Activated CD4-positive, alpha-beta memory T cell treated with anti-CD3 and anti-CD28 coated beads for 36 hours (primary cell): ENCODE results near the gene PPARG. TPM values are rescaled to one million over a fixed set of nuclear protein-coding genes. Genes with fewer than 3 reads are reported as not detected.
"Not testable (repeated sequence)": the region's sequence is repeated elsewhere in the genome, so short reads cannot be mapped to it uniquely, and the experiment has no call there.

Source experiments
- CTCF ChIA-PET: fragments of 350-600 bp; sonication (Branson Sonifier 250); formaldehyde crosslinking; loops from one replicate; lab custom pipeline; 2021; ENCODE audit warnings: antibody characterized with exemption, inconsistent platforms; lab: Charles Lee
- POLR2A ChIA-PET: fragments of 350-600 bp; sonication (Branson Sonifier 250); formaldehyde crosslinking; loops from one replicate; lab custom pipeline; 2021; ENCODE audit warnings: antibody characterized with exemption; lab: Charles Lee
- DNase-seq: peaks from one replicate; pipeline ENCODE4 v3.0.0-alpha.2; 2020
- H3K27ac Mint-ChIP-seq: one replicate; pipeline ENCODE4 v1.8.0; 2021; ENCODE audit warnings: mixed read lengths
- H3K27me3 Mint-ChIP-seq: one replicate; pipeline ENCODE4 v1.8.0; 2021; ENCODE audit warnings: mixed read lengths
- H3K36me3 Mint-ChIP-seq: one replicate; pipeline ENCODE4 v1.8.0; 2021; ENCODE audit warnings: mixed read lengths
- H3K4me1 Mint-ChIP-seq: one replicate; pipeline ENCODE4 v1.8.0; 2021; ENCODE audit warnings: low read depth, mixed read lengths
- H3K4me3 Mint-ChIP-seq: one replicate; pipeline ENCODE4 v1.8.0; 2021; ENCODE audit warnings: mild to moderate bottlenecking, mixed read lengths
- H3K9me3 Mint-ChIP-seq: one replicate; pipeline ENCODE4 v1.8.0; 2021; ENCODE audit warnings: mixed read lengths
- intact Hi-C: fragments of 100-400 bp; cut with micrococcal nuclease; formaldehyde crosslinking; loops from one replicate; pipeline ENCODE4 v1.15.1; 2023
- total RNA-seq, 2 experiments: library from RNA; stranded (reverse); gene quantifications; one replicate each; pipeline ENCODE4 v1.2.3, GENCODE V29; 2021

The PPARG gene
- total RNA-seq, 2 experiments from 2014 or later, result 2.7 TPM

DNA sequence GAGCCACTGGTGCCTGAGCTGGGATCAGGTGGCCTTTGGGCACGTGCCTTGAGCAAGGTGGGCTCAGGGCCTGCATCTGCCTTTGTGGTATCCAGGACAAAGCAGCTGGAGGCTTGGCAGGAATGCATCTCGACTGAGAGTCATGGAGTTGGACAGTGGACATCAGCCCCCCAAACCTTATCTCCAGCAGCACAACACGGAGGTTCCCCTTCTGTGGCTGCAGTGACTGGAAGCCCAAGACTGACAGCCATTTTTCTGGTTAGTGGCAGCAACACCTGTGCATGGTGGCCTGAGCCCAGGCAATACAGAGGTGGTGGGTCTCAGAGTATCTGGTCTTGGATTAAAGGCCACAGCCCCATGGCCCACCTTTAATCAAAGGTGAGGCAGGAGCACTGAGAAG lies 167.6 kb downstream of the PPARG start:
- Mint-ChIP-seq H3K4me1 (peaks cover 15% of the 10 kb centered on the region), H3K4me3 (no peak overlapping the region), H3K27ac (no peak overlapping the region), H3K36me3 (no peaks in the 10 kb centered on the region), H3K9me3 (no peaks in the 10 kb centered on the region), H3K27me3 (no peaks in the 10 kb centered on the region)
- intact Hi-C loops, result no loop called here
- DNase-seq, result no peak
- ChIA-PET POLR2A (no interaction called here), CTCF (no interaction called here)

DNA sequence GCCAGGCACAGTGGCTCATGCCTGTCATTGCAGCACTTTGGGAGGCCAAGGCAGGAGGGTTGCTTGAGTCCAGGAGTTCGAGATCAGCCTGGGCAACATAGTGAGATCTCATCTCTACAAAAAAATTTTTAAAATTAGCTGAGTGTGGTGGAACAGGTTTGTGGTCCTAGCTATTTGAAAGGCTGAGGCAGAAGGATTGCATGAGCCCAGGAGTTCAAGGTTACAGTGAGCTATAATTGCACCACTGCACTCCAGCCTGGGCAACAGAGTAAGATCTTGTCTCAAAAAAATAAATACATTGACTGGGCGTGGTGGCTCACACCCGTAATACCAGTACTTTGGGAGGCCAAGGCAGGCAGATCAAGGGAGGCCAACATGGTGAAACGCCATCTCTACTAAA lies 168.5 kb downstream of the PPARG start:
- H3K36me3 Mint-ChIP-seq, intact Hi-C loops, POLR2A ChIA-PET, H3K27ac Mint-ChIP-seq, H3K9me3 Mint-ChIP-seq, DNase-seq, H3K4me3 Mint-ChIP-seq, H3K27me3 Mint-ChIP-seq: not testable (repeated sequence)
- H3K4me1 Mint-ChIP-seq, result peaks cover 16% of the 10 kb centered on the region
- CTCF ChIA-PET, result interaction anchor here (1.0 kb wide), 1 partner anchor 13 kb away, joined by 3 read pairs; no protein-coding TSS in a partner anchor

DNA sequence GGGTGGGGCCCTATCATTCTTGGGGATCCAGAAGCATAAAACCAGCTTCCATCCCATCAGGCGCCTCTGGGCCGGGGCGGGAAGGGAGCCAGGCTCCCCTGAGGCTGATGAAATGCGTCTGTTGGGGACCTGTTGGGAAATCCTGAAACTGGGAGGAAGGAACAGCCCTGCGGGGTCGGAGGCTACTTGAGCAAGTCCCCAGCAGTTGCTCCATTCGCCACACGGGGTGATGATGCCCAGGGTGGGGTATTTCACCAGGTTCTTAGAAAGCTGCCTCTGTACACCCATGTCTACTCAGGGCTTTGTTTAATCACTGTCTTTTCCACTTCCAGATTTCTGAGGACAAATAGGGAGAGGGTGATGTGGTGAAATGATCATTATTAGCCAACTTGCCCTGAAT lies 170.0 kb downstream of the PPARG start:
- intact Hi-C loops, result no loop called here
- peaks cover 23% of the 10 kb centered on the region for H3K4me1 Mint-ChIP-seq
- ChIA-PET CTCF (no interaction called here), POLR2A (no interaction called here)
- no peaks in the 10 kb centered on the region for H3K27me3 Mint-ChIP-seq
- H3K4me3 Mint-ChIP-seq, result no peak overlapping the region
- H3K36me3 Mint-ChIP-seq, result no peaks in the 10 kb centered on the region
- no peak overlapping the region for H3K27ac Mint-ChIP-seq
- DNase-seq, result no peak
- no peaks in the 10 kb centered on the region for H3K9me3 Mint-ChIP-seq

- intact Hi-C loops, result no loop called here
- CTCF ChIA-PET, result no interaction called here
- DNase-seq, result no peak
- Mint-ChIP-seq H3K9me3 (no peaks in the 10 kb centered on the region), H3K36me3 (no peaks in the 10 kb centered on the region), H3K27ac (no peak overlapping the region), H3K27me3 (no peaks in the 10 kb centered on the region), H3K4me3 (no peak overlapping the region), H3K4me1 (peaks cover 13% of the 10 kb centered on the region)
- POLR2A ChIA-PET, result no interaction called here
These were observed 171.3 kb downstream of the PPARG start for GRCh38 chr3:12460127-12460526.

GRCh38 chr3:12461097-12461649 lies 172.3 kb downstream of the PPARG start:
- DNase-seq, result peak; percentile 32
- Mint-ChIP-seq H3K4me1 (peaks cover 13% of the 10 kb centered on the region), H3K9me3 (no peaks in the 10 kb centered on the region), H3K36me3 (no peaks in the 10 kb centered on the region), H3K27ac (no peak overlapping the region), H3K4me3 (no peak overlapping the region), H3K27me3 (no peaks in the 10 kb centered on the region)
- intact Hi-C loops, result no loop called here
- POLR2A ChIA-PET, result interaction anchor here (0.9 kb wide), 1 partner anchor 76 kb away, joined by 3 read pairs; no protein-coding TSS in a partner anchor
- CTCF ChIA-PET, result interaction anchor here (1.0 kb wide), 1 partner anchor 10 kb away, joined by 4 read pairs; no protein-coding TSS in a partner anchor

- Mint-ChIP-seq H3K27ac (no peak overlapping the region), H3K4me3 (no peak overlapping the region), H3K9me3 (no peaks in the 10 kb centered on the region), H3K36me3 (no peaks in the 10 kb centered on the region), H3K27me3 (no peaks in the 10 kb centered on the region), H3K4me1 (peaks cover 13% of the 10 kb centered on the region)
- DNase-seq, result peak; percentile 36
- ChIA-PET CTCF (interaction anchor here (1.0 kb wide), 1 partner anchor 9 kb away, joined by 4 read pairs; no protein-coding TSS in a partner anchor), POLR2A (interaction anchor here (0.7 kb wide), 1 partner anchor 24 kb away, joined by 3 read pairs; no protein-coding TSS in a partner anchor)
- intact Hi-C loops, result no loop called here
These were observed 173.5 kb downstream of the PPARG start for GRCh38 chr3:12462159-12462947.

GRCh38 chr3:12463686-12464085 lies 174.8 kb downstream of the PPARG start:
- Mint-ChIP-seq H3K27me3 (peaks cover 1% of the 10 kb centered on the region), H3K4me1 (peaks cover 13% of the 10 kb centered on the region), H3K36me3 (no peaks in the 10 kb centered on the region), H3K4me3 (no peak overlapping the region), H3K27ac (no peak overlapping the region), H3K9me3 (no peaks in the 10 kb centered on the region)
- intact Hi-C loops, result no loop called here
- POLR2A ChIA-PET, result no interaction called here
- CTCF ChIA-PET, result interaction anchor here (0.9 to 1.1 kb wide), 3 partner anchors 9 to 16 kb away, joined by 3 to 5 read pairs (median 4); no protein-coding TSS in a partner anchor
- no peak for DNase-seq

- H3K27ac Mint-ChIP-seq, result no peak overlapping the region
These were observed 175.3 kb downstream of the PPARG start for GRCh38 chr3:12464181-12464580.

GRCh38 chr3:12465151-12465835 lies 176.4 kb downstream of the PPARG start:
- H3K27me3 Mint-ChIP-seq, result peaks cover 1% of the 10 kb centered on the region
- H3K4me3 Mint-ChIP-seq, result no peak overlapping the region
- no peaks in the 10 kb centered on the region for H3K9me3 Mint-ChIP-seq
- intact Hi-C loops, result no loop called here
- DNase-seq, result no peak
- no peaks in the 10 kb centered on the region for H3K36me3 Mint-ChIP-seq
- peaks cover 14% of the 10 kb centered on the region for H3K4me1 Mint-ChIP-seq
- CTCF ChIA-PET, result no interaction called here
- POLR2A ChIA-PET, result no interaction called here
- no peak overlapping the region for H3K27ac Mint-ChIP-seq

More at GRCh38 chr3:12464181-12464580, 175.3 kb downstream of the PPARG start:
- no peak for DNase-seq
- H3K27me3 Mint-ChIP-seq, result peaks cover 1% of the 10 kb centered on the region
- peaks cover 13% of the 10 kb centered on the region for H3K4me1 Mint-ChIP-seq
- no peak overlapping the region for H3K4me3 Mint-ChIP-seq
- H3K36me3 Mint-ChIP-seq, result no peaks in the 10 kb centered on the region
- POLR2A ChIA-PET, result no interaction called here
- intact Hi-C loops, result no loop called here
- CTCF ChIA-PET, result interaction anchor here (0.9 to 1.1 kb wide), 3 partner anchors 8 to 16 kb away, joined by 3 to 5 read pairs (median 4); no protein-coding TSS in a partner anchor
- H3K9me3 Mint-ChIP-seq, result no peaks in the 10 kb centered on the region

- no peak overlapping the region for H3K27ac Mint-ChIP-seq
- no peak overlapping the region for H3K4me3 Mint-ChIP-seq
- intact Hi-C loops, result no loop called here
- no peaks in the 10 kb centered on the region for H3K36me3 Mint-ChIP-seq
- H3K9me3 Mint-ChIP-seq, result no peaks in the 10 kb centered on the region
- no peak for DNase-seq
- peaks cover 19% of the 10 kb centered on the region for H3K4me1 Mint-ChIP-seq
- POLR2A ChIA-PET, result no interaction called here
- CTCF ChIA-PET, result no interaction called here
- H3K27me3 Mint-ChIP-seq, result peaks cover 1% of the 10 kb centered on the region
These were observed 177.0 kb downstream of the PPARG start for GRCh38 chr3:12465836-12466225.

- peaks cover 1% of the 10 kb centered on the region for H3K27me3 Mint-ChIP-seq
- ChIA-PET CTCF (interaction anchor here (0.8 to 4.5 kb wide), 2 partner anchors 12 to 333 kb away, joined by 3 to 38 read pairs; no protein-coding TSS in a partner anchor), POLR2A (no interaction called here)
- H3K4me3 Mint-ChIP-seq, result no peak overlapping the region
- DNase-seq, result no peak
- intact Hi-C loops, result no loop called here
- H3K4me1 Mint-ChIP-seq, result peaks cover 28% of the 10 kb centered on the region
- no peaks in the 10 kb centered on the region for H3K9me3 Mint-ChIP-seq
- no peaks in the 10 kb centered on the region for H3K36me3 Mint-ChIP-seq
- no peak overlapping the region for H3K27ac Mint-ChIP-seq
These were observed 178.9 kb downstream of the PPARG start for GRCh38 chr3:12467746-12468145.

DNA sequence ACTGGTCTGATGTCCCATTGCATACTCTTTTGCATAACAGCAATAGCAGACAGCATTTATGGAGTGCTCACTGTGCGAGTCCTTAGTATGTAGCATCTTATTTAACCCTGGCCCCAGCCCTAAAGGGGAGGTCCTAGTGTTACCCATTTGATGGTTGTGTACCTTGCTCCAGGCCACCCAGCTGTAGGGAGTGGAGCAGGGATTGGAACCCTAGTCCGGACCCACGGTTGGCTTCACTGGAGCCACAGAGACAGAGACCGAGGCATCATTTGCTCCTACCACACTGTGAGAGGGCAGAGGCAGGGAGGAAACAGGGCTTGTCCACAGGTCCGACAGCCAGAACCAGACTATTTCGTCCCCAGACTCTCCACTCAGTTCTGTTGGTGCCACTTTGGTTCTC lies 179.4 kb downstream of the PPARG start:
- no peaks in the 10 kb centered on the region for H3K36me3 Mint-ChIP-seq
- intact Hi-C loops, result no loop called here
- no peak for DNase-seq
- no peak overlapping the region for H3K27ac Mint-ChIP-seq
- ChIA-PET POLR2A (no interaction called here), CTCF (interaction anchor here (0.8 to 4.5 kb wide), 3 partner anchors 12 to 333 kb away, joined by 3 to 38 read pairs (median 22); no protein-coding TSS in a partner anchor)
- no peaks in the 10 kb centered on the region for H3K9me3 Mint-ChIP-seq
- H3K4me1 Mint-ChIP-seq, result peaks cover 30% of the 10 kb centered on the region
- H3K27me3 Mint-ChIP-seq, result peaks cover 1% of the 10 kb centered on the region
- no peak overlapping the region for H3K4me3 Mint-ChIP-seq
